Measurements from ENCODE around the gene HHLA2.
"Not testable (repeated sequence)": the region's sequence is repeated elsewhere in the genome, so short reads cannot be mapped to it uniquely, and the experiment has no call there.

HHLA2 gene

DNA sequence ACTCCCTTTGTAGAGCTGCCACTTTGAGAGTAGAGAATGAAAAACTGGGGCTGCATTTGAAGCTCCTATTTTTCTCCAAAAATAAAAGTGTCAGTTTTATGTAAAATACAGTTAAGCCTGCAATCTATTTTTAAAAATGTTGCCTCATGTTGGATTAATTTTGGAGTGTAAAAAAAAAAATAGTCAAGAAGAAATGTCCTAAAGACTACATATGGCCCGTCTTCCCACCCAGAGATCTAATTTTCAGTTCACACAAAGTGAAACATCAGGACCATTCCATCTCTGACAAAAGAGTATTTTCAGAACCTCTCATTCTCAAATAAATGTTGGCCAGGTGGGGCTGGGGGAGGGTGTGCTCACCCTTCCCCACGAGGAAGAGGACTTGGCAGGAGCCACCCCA, 62.7 kb downstream of the HHLA2 start:
- Histone ChIP-seq H3K4me1 (ENCODE audit: control insufficient read depth, low read depth, low read length) (no peaks in the 10 kb centered on the region), H3K4me3 (ENCODE audit: low read length) (no peak overlapping the region), H3K23ac (ENCODE audit: low read length) (no peak overlapping the region), H2BK120ac (ENCODE audit: low read depth, low read length) (no peak overlapping the region), H2BK5ac (ENCODE audit: low read length) (no peak overlapping the region), H3K36me3 (ENCODE audit: control insufficient read depth, insufficient read depth, low read length) (no peaks in the 10 kb centered on the region), H4K5ac (ENCODE audit: low read length) (no peak overlapping the region), H3K18ac (ENCODE audit: low read length) (no peak overlapping the region), H4K8ac (ENCODE audit: low read depth, low read length) (no peak overlapping the region), H2BK15ac (replicated peaks; ENCODE audit: low read depth) (no peak overlapping the region), H3K4me2 (ENCODE audit: low read length) (no peak overlapping the region), H3K56ac (ENCODE audit: low read length) (no peak overlapping the region), H3K79me1 (ENCODE audit: low read length) (no peaks in the 10 kb centered on the region), H3K9ac (ENCODE audit: low read length) (no peak overlapping the region), H3K27me3 (ENCODE audit: insufficient read depth, low read length, poor library complexity) (peaks cover 2% of the 10 kb centered on the region), H3K27ac (ENCODE audit: low read depth, low read length) (no peak overlapping the region), H2AK5ac (ENCODE audit: low read length) (no peak overlapping the region), H3K4ac (ENCODE audit: low read depth, low read length) (no peak overlapping the region), H3K79me2 (ENCODE audit: control insufficient read depth, insufficient read depth, low read length) (no peaks in the 10 kb centered on the region)
- no peak for DNase-seq
- no CpG with 5 or more reads among the region's 2 CpGs for WGBS (ENCODE audit: extremely low coverage, insufficient coverage, low lambda C conversion rate)

DNA sequence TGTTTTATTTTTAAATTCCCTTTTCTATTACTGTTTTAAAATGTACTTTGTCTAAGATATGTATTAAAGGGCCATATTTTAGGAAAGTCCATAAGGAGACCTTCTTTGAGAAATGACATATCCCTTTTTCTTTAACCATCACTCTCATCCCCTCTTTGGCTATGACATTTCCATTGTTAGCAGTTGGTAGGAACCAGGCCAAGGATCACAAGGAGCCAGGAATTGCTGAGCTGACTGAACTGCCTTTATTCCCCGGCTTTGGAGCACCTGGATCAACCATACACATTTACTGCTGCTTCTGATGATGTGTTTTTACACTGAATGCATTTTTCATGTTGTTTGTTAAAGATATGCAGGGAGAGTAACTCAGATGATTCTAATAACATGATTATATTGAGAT, 79.7 kb downstream of the HHLA2 start:
- Histone ChIP-seq H2BK15ac (replicated peaks; ENCODE audit: low read depth) (no peak overlapping the region), H3K4me3 (ENCODE audit: low read length) (no peak overlapping the region), H3K4ac (ENCODE audit: low read depth, low read length) (no peak overlapping the region), H2BK120ac (ENCODE audit: low read depth, low read length) (no peak overlapping the region), H3K9ac (ENCODE audit: low read length) (no peak overlapping the region), H3K36me3 (ENCODE audit: control insufficient read depth, insufficient read depth, low read length) (no peaks in the 10 kb centered on the region), H3K79me1 (ENCODE audit: low read length) (no peaks in the 10 kb centered on the region), H3K4me2 (ENCODE audit: low read length) (no peak overlapping the region), H4K5ac (ENCODE audit: low read length) (no peak overlapping the region), H3K27me3 (ENCODE audit: insufficient read depth, low read length, poor library complexity) (no peaks in the 10 kb centered on the region), H3K23ac (ENCODE audit: low read length) (no peak overlapping the region), H3K18ac (ENCODE audit: low read length) (no peak overlapping the region), H2BK5ac (ENCODE audit: low read length) (no peak overlapping the region), H3K79me2 (ENCODE audit: control insufficient read depth, insufficient read depth, low read length) (no peaks in the 10 kb centered on the region), H3K4me1 (ENCODE audit: control insufficient read depth, low read depth, low read length) (no peaks in the 10 kb centered on the region), H3K56ac (ENCODE audit: low read length) (no peak overlapping the region), H4K8ac (ENCODE audit: low read depth, low read length) (no peak overlapping the region), H2AK5ac (ENCODE audit: low read length) (no peak overlapping the region), H3K27ac (ENCODE audit: low read depth, low read length) (no peak overlapping the region)
- no CpG with 5 or more reads among the region's 1 CpG for WGBS (ENCODE audit: extremely low coverage, insufficient coverage, low lambda C conversion rate)
- DNase-seq = no peak

DNA sequence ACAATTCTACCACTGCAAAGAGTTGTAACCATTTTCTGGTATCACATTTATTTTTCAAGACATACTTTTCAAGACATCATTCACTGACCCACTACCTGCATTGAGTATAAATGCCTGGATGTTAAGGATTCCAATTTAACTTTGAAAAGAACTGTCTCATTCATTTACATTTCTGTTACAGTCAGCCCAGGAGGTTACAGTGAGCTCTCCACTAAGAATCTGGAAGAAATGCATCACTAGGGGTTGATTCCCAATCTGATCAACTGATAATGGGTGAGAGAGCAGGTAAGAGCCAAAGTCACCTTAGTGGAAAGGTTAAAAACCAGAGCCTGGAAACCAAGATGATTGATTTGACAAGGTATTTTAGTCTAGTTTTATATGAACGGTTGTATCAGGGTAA, 81.0 kb downstream of the HHLA2 start:
- Histone ChIP-seq H3K4me2 (ENCODE audit: low read length) (no peak overlapping the region), H3K18ac (ENCODE audit: low read length) (no peak overlapping the region), H3K79me1 (ENCODE audit: low read length) (no peaks in the 10 kb centered on the region), H4K5ac (ENCODE audit: low read length) (no peak overlapping the region), H2BK120ac (ENCODE audit: low read depth, low read length) (no peak overlapping the region), H3K4me1 (ENCODE audit: control insufficient read depth, low read depth, low read length) (no peaks in the 10 kb centered on the region), H3K27me3 (ENCODE audit: insufficient read depth, low read length, poor library complexity) (no peaks in the 10 kb centered on the region), H3K79me2 (ENCODE audit: control insufficient read depth, insufficient read depth, low read length) (no peaks in the 10 kb centered on the region), H3K23ac (ENCODE audit: low read length) (no peak overlapping the region), H4K8ac (ENCODE audit: low read depth, low read length) (no peak overlapping the region), H2BK5ac (ENCODE audit: low read length) (no peak overlapping the region), H3K56ac (ENCODE audit: low read length) (no peak overlapping the region), H2AK5ac (ENCODE audit: low read length) (no peak overlapping the region), H3K27ac (ENCODE audit: low read depth, low read length) (no peak overlapping the region), H3K4me3 (ENCODE audit: low read length) (no peak overlapping the region), H3K9ac (ENCODE audit: low read length) (no peak overlapping the region), H2BK15ac (replicated peaks; ENCODE audit: low read depth) (no peak overlapping the region), H3K4ac (ENCODE audit: low read depth, low read length) (no peak overlapping the region), H3K36me3 (ENCODE audit: control insufficient read depth, insufficient read depth, low read length) (no peaks in the 10 kb centered on the region)
- no peak for DNase-seq
- WGBS (ENCODE audit: extremely low coverage, insufficient coverage, low lambda C conversion rate) = no CpG with 5 or more reads among the region's 1 CpG

DNA sequence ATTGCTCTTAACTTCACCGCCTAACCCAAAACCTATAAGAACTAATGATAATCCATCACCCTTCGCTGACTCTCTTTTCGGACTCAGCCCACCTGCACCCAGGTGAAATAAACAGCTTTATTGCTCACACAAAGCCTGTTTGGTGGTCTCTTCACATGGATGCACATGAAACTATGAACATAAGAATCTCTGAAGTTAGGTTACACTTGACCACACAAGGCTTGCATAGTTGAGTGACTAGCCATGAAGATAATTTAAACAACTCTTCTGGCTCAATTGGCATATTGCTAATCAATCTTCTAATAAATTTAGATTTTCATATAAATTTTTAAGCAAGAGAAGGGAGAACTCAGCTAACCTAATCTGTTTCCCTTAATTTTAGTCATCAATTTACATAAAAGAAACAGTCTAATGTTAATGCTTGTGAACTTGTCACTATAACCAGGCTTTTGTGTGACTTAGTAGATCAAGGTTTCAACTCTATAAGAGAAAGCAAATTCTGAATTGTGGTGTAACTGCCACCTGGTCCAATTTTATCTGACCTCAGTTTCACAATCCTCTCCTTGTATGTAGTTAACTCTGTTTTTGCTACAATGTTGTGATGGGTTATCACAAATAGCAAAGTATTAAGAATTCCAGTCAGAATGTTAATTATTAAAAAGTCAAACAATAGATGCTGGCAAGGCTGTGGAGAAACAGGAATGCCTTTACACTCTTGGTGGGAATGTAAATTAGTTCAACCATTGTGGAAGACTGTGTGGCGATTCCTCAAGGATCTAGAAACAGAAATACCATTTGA, 82.0 kb downstream of the HHLA2 start:
- Histone ChIP-seq H3K18ac (ENCODE audit: low read length) (no peak overlapping the region), H3K79me1 (ENCODE audit: low read length) (no peaks in the 10 kb centered on the region), H2BK15ac (replicated peaks; ENCODE audit: low read depth) (no peak overlapping the region), H3K23ac (ENCODE audit: low read length) (no peak overlapping the region), H4K5ac (ENCODE audit: low read length) (no peak overlapping the region), H3K4me3 (ENCODE audit: low read length) (no peak overlapping the region), H3K27me3 (ENCODE audit: insufficient read depth, low read length, poor library complexity) (no peaks in the 10 kb centered on the region), H4K8ac (ENCODE audit: low read depth, low read length) (no peak overlapping the region), H3K4ac (ENCODE audit: low read depth, low read length) (no peak overlapping the region), H2BK120ac (ENCODE audit: low read depth, low read length) (no peak overlapping the region), H3K27ac (ENCODE audit: low read depth, low read length) (no peak overlapping the region), H3K56ac (ENCODE audit: low read length) (no peak overlapping the region), H3K79me2 (ENCODE audit: control insufficient read depth, insufficient read depth, low read length) (no peaks in the 10 kb centered on the region), H3K36me3 (ENCODE audit: control insufficient read depth, insufficient read depth, low read length) (no peaks in the 10 kb centered on the region), H3K4me2 (ENCODE audit: low read length) (no peak overlapping the region), H2AK5ac (ENCODE audit: low read length) (no peak overlapping the region), H2BK5ac (ENCODE audit: low read length) (no peak overlapping the region), H3K9ac (ENCODE audit: low read length) (no peak overlapping the region), H3K4me1 (ENCODE audit: control insufficient read depth, low read depth, low read length) (no peaks in the 10 kb centered on the region)
- no CpG with 5 or more reads among the region's 4 CpGs for WGBS (ENCODE audit: extremely low coverage, insufficient coverage, low lambda C conversion rate)
- DNase-seq = no peak

DNA sequence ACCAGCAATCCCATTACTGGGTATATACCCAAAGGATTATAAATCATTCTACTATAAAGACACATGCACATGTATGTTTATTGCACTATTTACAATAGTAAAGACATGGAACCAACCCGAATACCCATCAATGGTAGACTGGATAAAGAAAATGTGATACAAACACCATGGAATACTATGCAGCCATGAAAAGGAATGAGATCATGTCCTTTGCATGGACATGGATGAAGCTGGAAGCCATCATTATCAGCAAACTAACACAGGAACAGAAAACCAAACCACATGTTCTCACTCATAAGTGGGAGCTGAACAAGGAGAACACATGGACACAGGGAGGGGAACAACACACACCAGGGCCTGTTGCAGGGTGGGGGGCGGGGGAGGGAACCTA, 82.6 kb downstream of the HHLA2 start:
- not testable (repeated sequence) for H3K23ac ChIP-seq (ENCODE audit: low read length); H2BK15ac ChIP-seq (replicated peaks; ENCODE audit: low read depth); H3K4ac ChIP-seq (ENCODE audit: low read depth, low read length); H3K36me3 ChIP-seq (ENCODE audit: control insufficient read depth, insufficient read depth, low read length); H3K4me1 ChIP-seq (ENCODE audit: control insufficient read depth, low read depth, low read length); H4K8ac ChIP-seq (ENCODE audit: low read depth, low read length); H3K4me2 ChIP-seq (ENCODE audit: low read length); H4K5ac ChIP-seq (ENCODE audit: low read length); H2BK5ac ChIP-seq (ENCODE audit: low read length); H3K4me3 ChIP-seq (ENCODE audit: low read length); H3K9ac ChIP-seq (ENCODE audit: low read length); H3K79me2 ChIP-seq (ENCODE audit: control insufficient read depth, insufficient read depth, low read length); H3K27ac ChIP-seq (ENCODE audit: low read depth, low read length); H3K27me3 ChIP-seq (ENCODE audit: insufficient read depth, low read length, poor library complexity); H2AK5ac ChIP-seq (ENCODE audit: low read length); H3K79me1 ChIP-seq (ENCODE audit: low read length); H3K56ac ChIP-seq (ENCODE audit: low read length); H2BK120ac ChIP-seq (ENCODE audit: low read depth, low read length); DNase-seq; H3K18ac ChIP-seq (ENCODE audit: low read length)
- no CpG with 5 or more reads among the region's 2 CpGs for WGBS (ENCODE audit: extremely low coverage, insufficient coverage, low lambda C conversion rate)
